HepG2 (cell line): Measurements from ENCODE around the gene THY1.
A peak's percentile ranks its signal among the peaks of the same experiment; 100 is the strongest.

Experiments used
- ATAD3A ChIP-seq: sonication (generic); formaldehyde crosslinking; IDR thresholded peaks from 2 replicates; pipeline ENCODE4 v1.4.0; 2020; ENCODE audit warnings: missing genetic modification reagents
- CTCF ChIP-seq: sonication (generic); formaldehyde crosslinking; IDR thresholded peaks from 2 replicates; pipeline ENCODE4 v1.5.0; 2020; ENCODE audit warnings: mild to moderate bottlenecking, missing genetic modification reagents, moderate library complexity
- EZH2 ChIP-seq: conservative IDR thresholded peaks from 2 replicates; pipeline ENCODE4 v1.6.1; 2012; ENCODE audit warnings: mild to moderate bottlenecking, low read depth, low read length, moderate library complexity
- FOXP4 ChIP-seq: sonication (generic); formaldehyde crosslinking; IDR thresholded peaks from 2 replicates; pipeline ENCODE4 v1.4.0; 2020; ENCODE audit warnings: missing genetic modification reagents
- GATAD2A ChIP-seq: IDR thresholded peaks from 2 replicates; pipeline ENCODE4 v1.6.1; 2016
- KAT2B ChIP-seq: fragments of 150-350 bp; IDR thresholded peaks from 2 replicates; pipeline ENCODE4 v1.6.1; 2014; ENCODE audit warnings: low read depth, low read length, borderline replicate concordance
- NFE2L1 ChIP-seq: sonication (generic); formaldehyde crosslinking; IDR thresholded peaks from 2 replicates; pipeline ENCODE4 v1.4.0; 2020; ENCODE audit warnings: missing genetic modification reagents, mild to moderate bottlenecking, borderline replicate concordance
- PRDM10 ChIP-seq: sonication (generic); formaldehyde crosslinking; IDR thresholded peaks from 2 replicates; pipeline ENCODE4 v1.4.0; 2020; ENCODE audit warnings: low read depth, missing genetic modification reagents
- REST ChIP-seq, 2 experiments: IDR thresholded peaks; 2 replicates each; pipeline ENCODE4 v1.6.1; 2011 to 2012; ENCODE audit warnings: low read length in 2 of 2, borderline replicate concordance in 1 of 2, low read depth in 1 of 2, mild to moderate bottlenecking in 1 of 2, moderate library complexity in 1 of 2
- TCF12 ChIP-seq, 2 experiments: fragments of 450-650 bp in 1 of 2; sonication (generic) in 1 of 2; formaldehyde crosslinking in 1 of 2; IDR thresholded peaks; 2 replicates each; pipeline versions ENCODE4 v1.6.1 to v1.8.0; 2017 to 2022; ENCODE audit warnings: antibody characterized with exemption in 1 of 2, mild to moderate bottlenecking in 1 of 2, missing genetic modification reagents in 1 of 2, moderate library complexity in 1 of 2
- ZBTB40 ChIP-seq, 2 experiments: fragments of 450-650 bp in 1 of 2; sonication (generic) in 1 of 2; formaldehyde crosslinking in 1 of 2; IDR thresholded peaks; 2 replicates each; pipeline versions ENCODE4 v1.6.1 to v1.8.0; 2016 to 2022; ENCODE audit warnings: antibody characterized with exemption in 1 of 2, mild to moderate bottlenecking in 1 of 2, missing genetic modification reagents in 1 of 2
- ZNF335 ChIP-seq: sonication (generic); formaldehyde crosslinking; IDR thresholded peaks from 2 replicates; pipeline ENCODE4 v1.4.0; 2020; ENCODE audit warnings: missing genetic modification reagents

- TF ChIP-seq GATAD2A (CRISPR knock-in tag): peak; percentile 48
- no peak for TF ChIP-seq REST (IDR thresholded peaks at IDR 0.05; ENCODE audit: borderline replicate concordance in 1 of 2, low read depth in 1 of 2, low read length in 2 of 2)
- no peak for TF ChIP-seq FOXP4 (CRISPR knock-in tag)
- TF ChIP-seq ATAD3A (CRISPR knock-in tag): no peak
- TF ChIP-seq EZH2: no peak
- peak; percentile 19; the same call in 1 of the 2 replicates for TF ChIP-seq KAT2B
- no peak for TF ChIP-seq TCF12 (IDR thresholded peaks at IDR 0.05)
- no peak for TF ChIP-seq TCF12 (CRISPR knock-in tag; IDR thresholded peaks at IDR 0.05)
- no peak for TF ChIP-seq ZBTB40 (IDR thresholded peaks at IDR 0.05)
- no peak for TF ChIP-seq ZBTB40 (CRISPR knock-in tag; IDR thresholded peaks at IDR 0.05)
- TF ChIP-seq CTCF (CRISPR knock-in tag): no peak
- TF ChIP-seq NFE2L1 (CRISPR knock-in tag): no peak
- TF ChIP-seq PRDM10 (CRISPR knock-in tag): no peak
- no peak for TF ChIP-seq ZNF335 (CRISPR knock-in tag)
Measured at GRCh38 chr11:119369132-119369925, 53.6 kb downstream of the THY1 start.
